Measurements from ENCODE around the gene BSN.
"Not testable (repeated sequence)": the region's sequence is repeated elsewhere in the genome, so short reads cannot be mapped to it uniquely, and the experiment has no call there.

Gene BSN

DNA sequence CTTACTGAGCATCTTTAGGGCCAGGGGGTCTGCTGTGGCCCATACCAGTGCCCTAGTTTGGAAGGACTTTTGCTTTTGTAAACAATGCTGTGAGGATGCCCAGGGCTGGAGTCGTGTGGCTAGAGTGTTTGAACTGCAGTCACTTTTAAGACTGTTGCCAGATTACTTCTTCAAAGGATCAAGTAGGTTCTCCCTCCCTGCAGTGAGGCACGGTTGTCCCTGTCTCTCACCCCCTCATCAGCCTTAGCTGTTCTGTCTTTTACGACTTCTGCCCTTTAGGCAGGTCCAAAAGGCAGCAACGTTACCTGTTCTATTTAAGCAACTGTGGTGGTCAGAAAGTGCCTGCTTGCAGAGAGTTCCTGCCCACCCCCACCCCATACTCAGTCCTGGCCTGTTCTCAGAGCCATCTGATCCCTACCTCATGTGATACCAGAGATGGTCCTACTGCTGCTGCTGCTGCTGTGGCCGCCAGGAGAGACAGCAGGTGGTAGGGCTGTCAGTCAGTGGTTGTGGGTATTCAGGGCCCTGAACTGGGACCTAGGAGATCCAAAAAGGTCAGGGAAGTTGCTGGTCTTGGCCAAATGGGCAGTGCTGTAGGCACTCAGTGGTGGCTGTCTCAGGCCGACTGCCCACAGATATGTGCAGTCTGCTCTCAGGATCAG lies 140.3 kb downstream of the BSN start:
- DNase-seq (ENCODE audit: insufficient read length, low spot score); FAIRE-seq: not testable (repeated sequence)

DNA sequence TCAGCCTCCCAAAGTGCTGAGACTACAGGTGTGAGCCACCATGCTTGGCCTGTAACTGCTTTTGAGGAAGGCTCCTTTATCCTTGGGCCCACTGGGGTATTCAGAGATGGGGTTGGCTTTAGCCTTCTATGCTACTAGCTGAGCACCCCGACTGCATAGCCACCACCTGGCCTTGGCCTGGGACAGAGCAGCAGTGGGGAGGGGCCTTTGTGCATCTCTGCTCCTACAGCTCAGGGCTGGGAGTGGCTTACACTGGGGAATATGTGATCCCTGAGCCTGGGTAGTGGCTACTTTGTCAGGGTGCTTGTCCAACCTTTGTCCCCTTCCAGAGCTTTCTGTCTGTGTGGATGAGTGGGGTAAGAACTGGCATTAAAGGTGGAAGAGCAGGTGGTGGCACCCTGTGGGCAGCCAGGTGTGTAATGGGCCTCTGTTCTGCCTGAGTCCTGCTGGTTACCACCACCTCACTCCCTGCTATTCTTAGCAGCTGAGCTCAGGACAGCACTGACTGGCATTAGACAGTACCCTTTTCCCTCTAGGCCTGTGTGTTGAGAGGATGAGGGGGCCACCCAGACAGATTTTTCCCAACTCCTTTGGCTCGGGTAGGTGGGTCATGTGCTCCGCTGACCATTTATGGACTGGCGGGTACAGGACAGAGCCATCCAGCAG lies 141.2 kb downstream of the BSN start:
- DNase-seq (ENCODE audit: insufficient read length, low spot score); FAIRE-seq: not testable (repeated sequence)

DNA sequence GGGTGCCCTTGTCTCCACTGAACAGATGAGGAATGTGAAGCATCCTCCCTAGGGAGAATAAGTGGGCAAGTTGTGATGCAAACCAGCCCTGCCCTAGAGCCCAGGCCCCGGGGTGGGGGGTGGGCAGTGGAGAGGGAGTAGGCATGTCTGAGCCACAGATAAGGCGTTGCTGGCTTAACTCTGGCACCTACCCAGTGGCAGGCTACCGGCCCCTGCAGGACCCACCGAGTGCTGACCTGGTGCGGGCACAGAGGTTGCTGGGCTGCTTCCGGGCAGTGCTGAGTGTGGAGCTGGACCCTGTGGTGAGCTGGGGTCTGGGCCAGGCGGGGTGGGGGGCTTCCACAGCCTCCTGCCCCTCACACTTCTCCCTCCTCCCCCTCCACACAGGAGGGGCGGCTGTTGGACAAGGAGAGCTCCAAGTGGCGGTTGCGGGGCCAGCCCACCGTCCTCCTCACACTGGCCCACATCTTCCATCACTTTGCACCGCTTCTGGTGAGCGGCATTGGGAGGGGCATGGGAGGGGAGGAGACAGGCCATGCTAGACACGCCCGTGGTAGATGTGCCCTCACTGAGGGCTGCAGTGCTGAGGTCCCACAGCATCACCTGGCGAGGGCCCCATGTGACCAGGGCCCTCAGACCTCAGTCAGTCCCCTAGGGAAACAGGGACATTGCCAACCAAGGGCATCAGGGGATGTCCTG lies 145.2 kb downstream of the BSN start:
- FAIRE-seq (no peak), DNase-seq (ENCODE audit: insufficient read length, low spot score) (no peak)
- TF ChIP-seq, protein P1, sequence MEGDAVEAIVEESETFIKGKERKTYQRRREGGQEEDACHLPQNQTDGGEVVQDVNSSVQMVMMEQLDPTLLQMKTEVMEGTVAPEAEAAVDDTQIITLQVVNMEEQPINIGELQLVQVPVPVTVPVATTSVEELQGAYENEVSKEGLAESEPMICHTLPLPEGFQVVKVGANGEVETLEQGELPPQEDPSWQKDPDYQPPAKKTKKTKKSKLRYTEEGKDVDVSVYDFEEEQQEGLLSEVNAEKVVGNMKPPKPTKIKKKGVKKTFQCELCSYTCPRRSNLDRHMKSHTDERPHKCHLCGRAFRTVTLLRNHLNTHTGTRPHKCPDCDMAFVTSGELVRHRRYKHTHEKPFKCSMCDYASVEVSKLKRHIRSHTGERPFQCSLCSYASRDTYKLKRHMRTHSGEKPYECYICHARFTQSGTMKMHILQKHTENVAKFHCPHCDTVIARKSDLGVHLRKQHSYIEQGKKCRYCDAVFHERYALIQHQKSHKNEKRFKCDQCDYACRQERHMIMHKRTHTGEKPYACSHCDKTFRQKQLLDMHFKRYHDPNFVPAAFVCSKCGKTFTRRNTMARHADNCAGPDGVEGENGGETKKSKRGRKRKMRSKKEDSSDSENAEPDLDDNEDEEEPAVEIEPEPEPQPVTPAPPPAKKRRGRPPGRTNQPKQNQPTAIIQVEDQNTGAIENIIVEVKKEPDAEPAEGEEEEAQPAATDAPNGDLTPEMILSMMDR (IDR thresholded peaks at IDR 0.05; ENCODE audit: insufficient read depth, missing control alignments) = no peak

DNA sequence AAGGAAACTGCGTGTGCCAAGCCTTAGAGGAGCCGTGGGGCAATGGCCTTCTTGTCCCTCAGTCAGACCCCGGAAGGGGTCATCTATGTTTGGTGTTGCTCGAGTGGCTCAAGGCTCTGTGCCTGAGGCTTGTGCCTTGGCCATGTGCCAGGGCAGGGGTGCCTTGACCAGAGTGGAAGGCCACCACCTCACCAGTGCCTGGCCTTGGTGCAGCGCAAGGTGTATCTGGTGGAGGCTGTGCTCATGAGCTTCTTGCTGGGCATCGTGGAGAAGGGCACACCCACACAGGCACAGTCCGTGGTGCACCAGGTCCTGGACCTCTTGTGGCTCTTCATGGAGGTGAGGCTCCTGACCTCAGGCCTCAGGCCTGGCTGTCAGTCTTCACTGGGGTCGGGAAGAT lies 145.7 kb downstream of the BSN start:
- DNase-seq (ENCODE audit: insufficient read length, low spot score) (no peak), FAIRE-seq (no peak)
- TF ChIP-seq, protein P1 (IDR thresholded peaks at IDR 0.05; ENCODE audit: insufficient read depth, missing control alignments) = no peak

DNA sequence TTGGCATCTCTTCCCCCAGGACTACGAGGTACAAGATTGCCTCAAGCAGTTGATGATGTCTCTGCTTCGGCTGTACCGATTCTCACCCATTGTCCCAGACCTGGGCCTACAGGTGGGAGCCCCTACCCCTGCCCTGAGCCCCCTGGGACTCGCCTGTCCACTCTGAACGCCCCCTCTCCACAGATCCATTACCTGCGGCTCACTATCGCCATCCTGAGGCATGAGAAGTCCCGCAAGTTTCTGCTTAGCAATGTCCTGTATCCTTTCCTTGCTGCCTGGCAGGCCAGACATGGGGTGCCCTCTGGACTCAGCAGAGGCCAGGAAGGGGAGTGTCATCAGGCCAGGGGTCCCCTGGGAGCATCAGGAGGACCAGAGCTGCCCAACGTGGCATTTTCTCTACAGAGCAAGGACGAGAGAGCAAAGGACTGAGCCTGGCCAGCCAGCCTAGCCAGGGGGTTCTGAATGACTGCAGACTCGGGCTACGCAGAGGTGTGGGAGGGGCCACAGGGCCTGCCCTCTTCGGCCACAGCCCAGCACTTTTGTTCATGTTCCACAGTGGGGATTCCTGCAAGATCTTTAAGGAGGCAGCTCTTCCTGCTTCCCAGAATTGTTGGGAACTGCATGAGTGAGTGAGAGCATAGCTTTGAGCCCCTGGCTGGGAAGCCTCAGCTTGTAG lies 146.3 kb downstream of the BSN start:
- TF ChIP-seq, protein P1 (IDR thresholded peaks at IDR 0.05; ENCODE audit: insufficient read depth, missing control alignments) = peak; percentile 10
- DNase-seq (ENCODE audit: insufficient read length, low spot score) (no peak), FAIRE-seq (no peak)

DNA sequence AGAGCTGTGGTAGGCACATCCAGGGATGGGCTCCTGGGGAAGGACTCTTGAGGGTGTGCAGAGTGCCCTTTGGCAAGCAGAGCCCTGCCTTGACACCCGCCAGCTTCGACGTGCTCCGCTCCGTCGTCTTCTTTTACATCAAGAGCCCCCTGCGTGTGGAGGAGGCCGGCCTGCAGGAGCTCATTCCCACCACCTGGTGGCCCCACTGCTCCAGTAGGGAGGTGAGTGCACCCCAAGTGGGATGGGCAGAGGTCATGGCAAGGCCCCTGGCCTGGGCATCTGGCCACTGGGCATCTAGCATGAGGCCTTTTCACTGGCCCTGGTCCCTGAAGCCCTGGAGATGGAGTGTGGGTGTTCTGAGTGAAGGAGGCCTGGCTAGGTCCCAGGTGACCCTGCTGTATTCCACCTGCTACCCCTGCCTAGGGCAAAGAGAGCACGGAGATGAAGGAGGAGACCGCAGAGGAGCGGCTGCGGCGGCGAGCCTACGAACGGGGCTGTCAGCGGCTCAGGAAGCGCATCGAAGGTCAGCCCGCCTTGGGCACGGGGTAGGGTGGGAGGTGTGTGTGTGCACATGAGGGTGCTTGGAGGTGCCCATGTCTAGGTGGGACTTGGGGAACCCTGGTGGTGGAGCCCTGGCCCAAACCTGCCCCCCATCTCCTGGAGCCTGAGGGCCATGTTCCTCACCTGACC lies 147.3 kb downstream of the BSN start:
- no peak for FAIRE-seq
- TF ChIP-seq, protein P1 (IDR thresholded peaks at IDR 0.05; ENCODE audit: insufficient read depth, missing control alignments) = no peak
- no peak for DNase-seq (ENCODE audit: insufficient read length, low spot score)

DNA sequence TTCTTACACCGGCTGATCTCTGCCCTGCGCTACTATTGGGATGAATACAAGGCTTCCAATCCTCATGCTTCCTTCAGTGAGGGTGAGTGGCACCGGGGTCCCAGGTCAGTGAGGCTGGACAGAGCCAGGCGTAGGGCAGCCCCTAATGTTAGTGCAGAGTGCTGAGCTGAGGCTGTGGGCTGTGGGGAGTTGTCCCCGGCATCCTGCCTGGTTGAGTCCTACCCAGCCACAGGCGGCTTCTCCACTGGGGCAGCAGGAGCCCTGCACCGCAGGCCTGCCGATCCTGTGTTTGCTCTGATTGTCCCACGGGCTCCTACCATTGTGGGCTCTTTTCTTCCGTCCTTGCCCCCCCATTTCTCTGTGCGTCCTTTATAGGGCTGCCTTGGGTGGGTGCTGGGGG lies 148.4 kb downstream of the BSN start:
- no peak for DNase-seq (ENCODE audit: insufficient read length, low spot score)
- TF ChIP-seq, protein P1 (IDR thresholded peaks at IDR 0.05; ENCODE audit: insufficient read depth, missing control alignments) = no peak
- no peak for FAIRE-seq

Data from D721Med (cell line).